ENCODE measurements around the gene MPP4.
"Not testable (repeated sequence)": the region's sequence is repeated elsewhere in the genome, so short reads cannot be mapped to it uniquely, and the experiment has no call there.

Gene MPP4

GRCh38 chr2:201674298-201674697, 24.1 kb downstream of the MPP4 start:
- no peak for DNase-seq (ENCODE audit: low read depth in 2 of 2)

- DNase-seq (ENCODE audit: low read depth in 2 of 2) = no peak
Observed at GRCh38 chr2:201673546-201673945, 24.9 kb downstream of the MPP4 start.

GRCh38 chr2:201671205-201671604, 27.2 kb downstream of the MPP4 start:
- DNase-seq (ENCODE audit: low read depth in 2 of 2) = not testable (repeated sequence)

- DNase-seq (ENCODE audit: low read depth in 2 of 2) = no peak
Observed at GRCh38 chr2:201669865-201670264, 28.6 kb downstream of the MPP4 start.

- no peak for DNase-seq (ENCODE audit: low read depth in 2 of 2)
Observed at GRCh38 chr2:201668402-201668910, 30.0 kb downstream of the MPP4 start.

- DNase-seq (ENCODE audit: low read depth in 2 of 2) = no peak
Observed at GRCh38 chr2:201664334-201664733, 34.1 kb downstream of the MPP4 start.

- DNase-seq (ENCODE audit: low read depth in 2 of 2) = no peak
Observed at GRCh38 chr2:201661366-201661765, 37.1 kb downstream of the MPP4 start.

- no peak for DNase-seq (ENCODE audit: low read depth in 2 of 2)
Observed at GRCh38 chr2:201660293-201660895, 38.0 kb downstream of the MPP4 start.

- no peak for DNase-seq (ENCODE audit: low read depth in 2 of 2)
Observed at GRCh38 chr2:201656740-201657139, 41.7 kb downstream of the MPP4 start.

GRCh38 chr2:201656102-201656501, 42.3 kb downstream of the MPP4 start:
- DNase-seq (ENCODE audit: low read depth in 2 of 2) = peak in 1 of 2 donors; percentile 2

GRCh38 chr2:201654616-201655384, 43.6 kb downstream of the MPP4 start:
- DNase-seq (ENCODE audit: low read depth in 2 of 2) = no peak

GRCh38 chr2:201653221-201653620, 45.2 kb downstream of the MPP4 start:
- DNase-seq (ENCODE audit: low read depth in 2 of 2) = no peak

GRCh38 chr2:201649442-201649841, 49.0 kb downstream of the MPP4 start:
- DNase-seq (ENCODE audit: low read depth in 2 of 2) = no peak

GRCh38 chr2:201647431-201647830, 51.0 kb downstream of the MPP4 start:
- DNase-seq (ENCODE audit: low read depth in 2 of 2) = no peak

- no peak for DNase-seq (ENCODE audit: low read depth in 2 of 2)
Observed at GRCh38 chr2:201644001-201644400, 54.4 kb downstream of the MPP4 start.

- DNase-seq (ENCODE audit: low read depth in 2 of 2) = peak in 1 of 2 donors; percentile 20
Observed at GRCh38 chr2:201643216-201643890, 55.1 kb downstream of the MPP4 start, which contains the start of gene TMEM237. Gene TMEM237, minus strand, starts transcription at chr2:201643503. Its CDS starts 103 bp downstream, at chr2:201643400.

- DNase-seq (ENCODE audit: low read depth in 2 of 2) = peak; percentile 64 to 69
Observed at GRCh38 chr2:201642579-201643215, 55.7 kb downstream of the MPP4 start.

- DNase-seq (ENCODE audit: low read depth in 2 of 2) = no peak
Observed at GRCh38 chr2:201642086-201642578, 56.3 kb downstream of the MPP4 start.

GRCh38 chr2:201639205-201639604, 59.2 kb downstream of the MPP4 start:
- DNase-seq (ENCODE audit: low read depth in 2 of 2) = no peak

- no peak for DNase-seq (ENCODE audit: low read depth in 2 of 2)
Observed at GRCh38 chr2:201638326-201638725, 60.1 kb downstream of the MPP4 start.

GRCh38 chr2:201633661-201634249, 64.7 kb downstream of the MPP4 start:
- DNase-seq (ENCODE audit: low read depth in 2 of 2) = no peak

Measured in stimulated activated CD8-positive, alpha-beta memory T cell treated with anti-CD3 and anti-CD28 coated beads, Interleukin-7, amount 100 ng/mL, for 1 hour (primary cell).